Lower leg skin (tissue), 4 donors: ENCODE data around the gene SEC61G. TPM values are rescaled to one million over a fixed set of nuclear protein-coding genes. Genes with fewer than 3 reads are reported as not detected.

Source experiments
- DNase-seq, 2 donors: peaks; one replicate each; pipeline ENCODE4 v3.0.0-alpha.2; 2019; ENCODE audit warnings: low spot score in 2 of 2
- H3K4me3 ChIP-seq: fragments of 200-600 bp; sonication (generic); 2 replicates; pipeline ENCODE4 v1.5.1; 2017; ENCODE audit warnings: mild to moderate bottlenecking, low read depth; ENCODE audit not compliant: poor library complexity, severe bottlenecking
- CTCF ChIP-seq, 3 donors: fragments of 450-650 bp; IDR thresholded peaks; one replicate each; pipeline ENCODE4 v1.5.1; 2016; ENCODE audit warnings: antibody characterized with exemption in 3 of 3, mild to moderate bottlenecking in 3 of 3, moderate library complexity in 2 of 3
- POLR2A ChIP-seq, 2 donors: fragments of 450-650 bp; IDR thresholded peaks; one replicate each; pipeline ENCODE4 v1.6.1; 2016 to 2017; ENCODE audit warnings: antibody characterized with exemption in 2 of 2, mild to moderate bottlenecking in 1 of 2, moderate library complexity in 1 of 2
- WGBS, 2 donors: methylation state at CpG; one replicate each; pipeline ENCODE4 v1.1.5; 2018; 5-methylcytosine and 5-hydroxymethylcytosine counted together
- intact Hi-C: fragments of 100-400 bp; cut with DNase I; formaldehyde crosslinking; loops from one replicate; pipeline ENCODE4 v1.15.0; 2023; ENCODE audit warnings: low total_unique reads
- total RNA-seq, 4 donors: library from RNA; depleted of rRNA; stranded (reverse); fragments of >200 nt; gene quantifications; one replicate each; pipeline ENCODE4 v1.1.0, GENCODE V29; 2016

SEC61G gene
- total RNA-seq, 4 donors from 2014 or later, result 106 to 286 (median 118) TPM

DNA sequence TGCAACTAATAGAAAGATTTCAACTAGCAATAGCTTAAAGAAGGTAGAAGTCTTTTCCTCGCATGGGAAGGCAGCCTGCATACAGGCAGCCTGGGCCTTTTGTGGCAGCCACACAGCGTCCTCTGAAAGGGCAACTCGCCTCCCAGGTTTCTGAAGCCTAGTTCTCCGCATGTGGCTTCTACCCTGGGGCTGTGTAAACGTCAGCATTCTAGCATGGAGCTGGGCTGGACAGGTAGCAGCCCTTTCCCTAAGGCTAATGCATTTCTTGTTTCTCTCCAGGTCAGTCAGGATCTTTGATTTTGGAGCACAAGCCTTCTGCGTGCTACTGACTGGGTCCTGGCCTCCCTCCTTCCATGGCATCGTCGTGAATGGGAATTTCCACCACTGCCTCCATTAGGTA is 23.8 kb upstream of the SEC61G start:
- TF ChIP-seq POLR2A (IDR thresholded peaks at IDR 0.05), result no peak
- TF ChIP-seq CTCF (IDR thresholded peaks at IDR 0.05), result no peak

DNA sequence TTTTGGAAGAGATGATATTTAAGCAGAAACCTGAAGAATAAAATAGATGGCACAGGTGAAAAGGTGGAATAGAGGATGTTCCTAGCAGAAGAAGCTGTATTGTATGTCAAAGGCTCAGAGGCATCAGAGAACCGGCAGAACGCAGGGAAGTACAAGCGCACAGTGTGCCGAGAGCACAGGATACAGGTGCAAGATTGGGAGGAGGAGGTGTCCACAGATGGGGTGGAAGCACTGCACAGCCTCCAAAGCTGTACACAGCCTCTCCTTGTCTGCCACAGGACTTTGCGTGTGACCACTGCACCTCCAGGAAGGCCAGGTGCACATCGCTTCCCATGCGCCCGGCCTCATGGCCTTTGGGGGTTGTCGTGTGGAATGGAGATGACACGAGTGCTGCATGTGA is 23.3 kb upstream of the SEC61G start:
- no peak overlapping the region for H3K4me3 ChIP-seq
- 90 to 94% methylated on average over 10 of the region's 10 CpGs for WGBS, 2 donors
- DNase-seq, result no peak
- intact Hi-C loops, result no loop called here
- no peak for TF ChIP-seq CTCF (IDR thresholded peaks at IDR 0.05)

More for the DNA sequence above, 23.8 kb upstream of the SEC61G start:
- intact Hi-C loops, result no loop called here
- DNase-seq, result no peak
- WGBS, 2 donors, result 85 to 89% methylated on average over 8 of the region's 8 CpGs
- H3K4me3 ChIP-seq, result no peak overlapping the region

DNA sequence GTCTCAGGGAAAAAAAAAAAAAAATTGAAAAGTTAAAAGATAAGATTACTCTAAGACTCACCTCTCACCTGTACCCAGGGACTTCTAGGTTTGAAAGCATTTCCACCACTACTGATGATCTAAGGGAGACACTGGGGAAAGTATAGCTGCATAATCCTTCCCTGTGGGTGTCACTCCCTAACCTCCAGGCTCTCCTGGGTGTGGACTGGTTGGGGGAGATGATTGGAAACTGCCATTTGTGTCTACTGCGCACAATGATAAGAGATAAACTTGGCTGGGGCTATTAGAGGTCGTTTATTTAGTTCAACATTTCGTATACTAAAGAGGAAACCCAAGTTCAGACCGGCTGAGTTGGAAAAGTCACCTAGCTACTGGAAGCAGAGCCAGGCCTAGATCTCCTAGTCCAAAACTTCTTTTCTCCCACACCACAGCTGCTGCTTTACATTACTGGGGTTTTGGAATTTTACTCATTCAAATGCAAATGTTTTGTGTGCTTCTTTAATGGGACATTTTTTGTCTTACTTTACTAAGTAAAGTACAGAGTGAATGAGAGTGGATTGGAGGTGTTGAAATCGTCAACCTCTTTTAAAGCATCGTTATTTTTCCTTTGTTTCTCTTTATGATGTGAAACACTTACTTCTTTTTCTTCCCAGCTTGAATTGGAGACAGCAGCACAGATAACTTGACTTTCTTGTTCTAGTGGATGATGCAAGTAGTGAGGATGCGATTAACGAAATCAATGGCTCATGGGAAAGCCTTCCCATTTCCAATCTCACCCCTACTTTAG is 22.3 kb upstream of the SEC61G start:
- WGBS, 2 donors, result 60 to 67% methylated on average over 8 of the region's 8 CpGs
- TF ChIP-seq POLR2A (IDR thresholded peaks at IDR 0.05) (no peak), CTCF (IDR thresholded peaks at IDR 0.05) (no peak)
- intact Hi-C loops, result no loop called here
- no peak for DNase-seq
- no peak overlapping the region for H3K4me3 ChIP-seq

DNA sequence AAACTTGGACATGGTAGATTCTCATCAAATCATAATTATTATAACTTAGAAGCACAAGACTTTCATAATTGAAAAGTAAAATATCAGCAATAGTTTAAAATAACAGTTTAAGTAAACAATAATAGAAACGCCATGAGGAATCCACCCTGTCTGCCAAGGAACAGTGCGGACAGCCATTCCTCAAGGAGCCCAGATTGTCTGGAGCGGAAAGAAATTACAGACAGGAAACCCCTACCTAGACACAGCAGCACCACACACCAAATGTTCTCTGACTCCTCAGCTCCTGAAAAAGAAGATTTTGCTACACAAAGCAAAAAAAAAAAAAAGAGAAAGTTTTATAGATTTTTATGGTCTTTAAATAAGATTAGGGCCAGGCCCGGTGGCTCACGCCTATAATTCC is 21.5 kb upstream of the SEC61G start:
- intact Hi-C loops, result no loop called here
- 89 to 96% methylated on average over 5 of the region's 5 CpGs for WGBS, 2 donors
- no peak for DNase-seq
- no peak overlapping the region for H3K4me3 ChIP-seq
- TF ChIP-seq POLR2A (IDR thresholded peaks at IDR 0.05) (no peak), CTCF (IDR thresholded peaks at IDR 0.05) (no peak)

DNA sequence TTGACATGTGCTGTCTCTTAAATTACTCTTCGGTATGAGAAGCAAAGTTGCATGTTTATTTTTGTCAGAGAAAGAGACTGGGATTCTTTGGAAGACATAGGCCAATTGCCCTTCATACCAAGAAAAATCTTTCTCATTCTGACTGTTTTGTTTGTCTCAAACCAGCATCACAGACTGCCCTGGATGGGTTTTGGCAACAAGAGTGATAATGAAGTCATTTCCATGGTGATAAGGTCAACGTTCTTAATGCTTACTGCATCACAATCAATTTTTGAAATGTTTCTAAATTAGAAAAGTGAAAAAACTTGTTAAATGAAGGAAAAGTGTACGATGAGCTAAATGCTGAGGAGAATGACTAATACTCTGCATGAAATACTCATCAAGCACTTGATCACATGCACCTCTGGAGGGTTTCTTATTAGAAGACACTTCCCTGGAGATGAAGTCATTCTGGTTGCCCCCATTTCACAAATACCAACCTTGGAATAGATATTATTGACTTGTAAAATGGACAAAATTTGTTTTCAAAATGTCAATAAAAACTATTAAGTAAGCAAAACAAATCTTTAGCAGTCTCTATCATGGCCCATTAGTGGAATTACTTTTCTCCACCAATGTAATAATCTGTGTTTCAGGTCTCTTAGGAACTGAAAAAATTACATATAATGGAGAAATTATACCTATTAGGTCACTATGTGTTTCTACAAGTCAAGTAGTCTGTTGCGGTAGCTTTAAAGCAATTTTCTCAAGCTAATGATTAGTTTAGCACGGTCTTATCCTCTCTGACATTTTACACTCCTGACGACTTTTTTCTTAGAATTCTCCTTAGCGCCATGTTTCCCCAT is 19.9 kb upstream of the SEC61G start:
- 78% methylated on average over 7 of the region's 7 CpGs for WGBS, 2 donors
- TF ChIP-seq CTCF (IDR thresholded peaks at IDR 0.05) (no peak), POLR2A (IDR thresholded peaks at IDR 0.05) (no peak)
- intact Hi-C loops, result no loop called here
- no peak overlapping the region for H3K4me3 ChIP-seq
- no peak for DNase-seq
